Smooth muscle cell (in vitro differentiated cells): ENCODE data around the gene KRTAP2-1. TPM values are rescaled to one million over a fixed set of nuclear protein-coding genes. Genes with fewer than 3 reads are reported as not detected.
"Not testable (repeated sequence)": the region's sequence is repeated elsewhere in the genome, so short reads cannot be mapped to it uniquely, and the experiment has no call there.

ENCODE experiments used
- DNase-seq: peaks from one replicate; lab custom pipeline; 2025; ENCODE audit not compliant: unreplicated experiment; lab: John Stamatoyannopoulos, UW
- H2AFZ ChIP-seq: fragments of 200-600 bp; sonication (generic); 2 replicates; pipeline ENCODE4 v1.6.0; 2016; ENCODE audit warnings: antibody characterized with exemption, low read depth, mild to moderate bottlenecking
- H3F3A ChIP-seq: fragments of 200-600 bp; sonication (generic); 2 replicates; pipeline ENCODE4 v1.6.0; 2017; ENCODE audit warnings: antibody characterized with exemption, low read depth
- H3K27ac ChIP-seq: fragments of 200-600 bp; sonication (generic); 2 replicates; pipeline ENCODE4 v1.5.1; 2016; ENCODE audit warnings: low read depth, mild to moderate bottlenecking
- H3K27me3 ChIP-seq: fragments of 200-600 bp; sonication (generic); 2 replicates; pipeline ENCODE4 v1.6.1; 2016; ENCODE audit warnings: low read depth, mild to moderate bottlenecking
- H3K36me3 ChIP-seq: fragments of 200-600 bp; sonication (generic); 2 replicates; pipeline ENCODE4 v1.5.1; 2016; ENCODE audit warnings: low read depth
- H3K4me1 ChIP-seq: fragments of 200-600 bp; sonication (generic); 2 replicates; pipeline ENCODE4 v1.5.1; 2016; ENCODE audit warnings: low read depth
- H3K4me2 ChIP-seq: fragments of 200-600 bp; sonication (generic); 2 replicates; pipeline ENCODE4 v1.6.0; 2016; ENCODE audit warnings: mild to moderate bottlenecking
- H3K4me3 ChIP-seq: fragments of 200-600 bp; sonication (generic); 2 replicates; pipeline ENCODE4 v1.5.1; 2016; ENCODE audit warnings: mild to moderate bottlenecking
- H3K79me2 ChIP-seq: fragments of 200-600 bp; sonication (generic); 2 replicates; pipeline ENCODE4 v1.6.0; 2016; ENCODE audit warnings: low read depth, mild to moderate bottlenecking
- H3K9ac ChIP-seq: fragments of 200-600 bp; sonication (generic); 2 replicates; pipeline ENCODE4 v1.6.0; 2016; ENCODE audit warnings: low read depth
- H3K9me3 ChIP-seq: fragments of 200-600 bp; sonication (generic); replicated peaks from 2 replicates; pipeline ENCODE4 v1.5.1; 2016; ENCODE audit warnings: low read depth
- H4K20me1 ChIP-seq: fragments of 200-600 bp; sonication (generic); 2 replicates; pipeline ENCODE4 v1.6.0; 2016; ENCODE audit warnings: low read depth
- WGBS: methylation state at CpG from one replicate; pipeline ENCODE4 v1.1.7; 2016; ENCODE audit warnings: low lambda C conversion rate; 5-methylcytosine and 5-hydroxymethylcytosine counted together
- polyA plus RNA-seq: library from polyadenylated mRNA; unstranded; fragments of >200 nt; fragmentation: Nextera tagmentation; extraction: Ambion mirVana; gene quantifications from 2 replicates; pipeline ENCODE4 v1.2.1, GENCODE V29; 2016
- total RNA-seq: library from RNA; depleted of rRNA; stranded (reverse); fragments of >200 nt; gene quantifications from 2 replicates; pipeline ENCODE4 v1.2.3, GENCODE V29; 2014
- TF ChIP-seq, protein P1 (sequence below): fragments of 200-600 bp; sonication (generic); IDR thresholded peaks from 2 replicates; pipeline ENCODE4 v1.5.1; 2017; ENCODE audit warnings: borderline replicate concordance, mild to moderate bottlenecking, antibody characterized with exemption; ENCODE audit not compliant: insufficient read depth, poor library complexity, severe bottlenecking

KRTAP2-1 gene
- total and polyA plus RNA-seq, 2 experiments from 2014 or later = not detected

DNA sequence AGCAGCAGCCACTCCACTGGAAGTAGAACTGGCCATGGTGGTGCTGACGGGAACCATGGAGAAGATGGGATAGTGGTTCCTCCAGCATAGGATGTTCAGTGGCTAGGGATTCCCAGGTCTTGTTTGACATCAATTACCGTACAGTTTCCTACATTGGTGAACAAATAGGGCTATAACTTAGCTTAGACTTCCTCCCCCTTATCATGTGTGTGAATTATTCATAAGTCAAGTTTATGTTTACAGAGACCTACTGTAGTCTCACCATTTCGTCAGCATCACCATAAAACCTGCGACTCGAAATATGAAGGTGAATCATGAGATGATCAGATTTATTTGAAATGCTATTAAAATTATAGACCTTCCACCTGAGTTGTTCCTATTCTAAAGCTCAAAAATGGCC, 11.6 kb upstream of the KRTAP2-1 start:
- H3K27ac ChIP-seq = peak overlapping the region; percentile 63
- H3K9ac ChIP-seq = no peak overlapping the region

DNA sequence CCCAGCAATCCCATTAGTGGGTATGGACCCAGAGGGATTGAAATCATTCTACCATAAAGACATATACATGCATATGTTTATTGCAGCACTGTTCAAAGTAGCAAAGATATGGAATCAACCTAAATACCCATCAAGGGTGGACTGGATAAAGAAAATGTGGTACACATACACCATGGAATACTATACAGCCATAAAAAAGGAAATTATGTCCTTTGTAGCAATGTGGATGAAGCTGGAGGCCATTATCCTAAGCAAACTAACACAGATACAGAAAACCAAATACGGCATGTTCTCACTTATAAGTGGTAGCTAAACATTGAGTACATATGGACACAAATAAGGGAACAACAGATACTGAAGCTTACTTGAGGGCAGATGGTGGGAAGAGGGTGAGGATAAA, 10.4 kb upstream of the KRTAP2-1 start:
- H3K9ac ChIP-seq = no peak overlapping the region
- WGBS = 95% methylated on average over 1 of the region's 1 CpG

More for the DNA sequence above, 11.6 kb upstream of the KRTAP2-1 start:
- Histone ChIP-seq H3K27me3 (no peaks in the 10 kb centered on the region), H3K4me3 (no peak overlapping the region), H3K79me2 (no peaks in the 10 kb centered on the region), H3K4me2 (peak overlapping the region; percentile 60), H3K9me3 (no peaks in the 10 kb centered on the region), H3K4me1 (peaks cover 6% of the 10 kb centered on the region), H2AFZ (no peak overlapping the region), H3K36me3 (no peaks in the 10 kb centered on the region), H4K20me1 (no peaks in the 10 kb centered on the region), H3F3A (peaks cover 3% of the 10 kb centered on the region)
- TF ChIP-seq, protein P1, sequence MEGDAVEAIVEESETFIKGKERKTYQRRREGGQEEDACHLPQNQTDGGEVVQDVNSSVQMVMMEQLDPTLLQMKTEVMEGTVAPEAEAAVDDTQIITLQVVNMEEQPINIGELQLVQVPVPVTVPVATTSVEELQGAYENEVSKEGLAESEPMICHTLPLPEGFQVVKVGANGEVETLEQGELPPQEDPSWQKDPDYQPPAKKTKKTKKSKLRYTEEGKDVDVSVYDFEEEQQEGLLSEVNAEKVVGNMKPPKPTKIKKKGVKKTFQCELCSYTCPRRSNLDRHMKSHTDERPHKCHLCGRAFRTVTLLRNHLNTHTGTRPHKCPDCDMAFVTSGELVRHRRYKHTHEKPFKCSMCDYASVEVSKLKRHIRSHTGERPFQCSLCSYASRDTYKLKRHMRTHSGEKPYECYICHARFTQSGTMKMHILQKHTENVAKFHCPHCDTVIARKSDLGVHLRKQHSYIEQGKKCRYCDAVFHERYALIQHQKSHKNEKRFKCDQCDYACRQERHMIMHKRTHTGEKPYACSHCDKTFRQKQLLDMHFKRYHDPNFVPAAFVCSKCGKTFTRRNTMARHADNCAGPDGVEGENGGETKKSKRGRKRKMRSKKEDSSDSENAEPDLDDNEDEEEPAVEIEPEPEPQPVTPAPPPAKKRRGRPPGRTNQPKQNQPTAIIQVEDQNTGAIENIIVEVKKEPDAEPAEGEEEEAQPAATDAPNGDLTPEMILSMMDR = no peak
- 96% methylated on average over 5 of the region's 5 CpGs for WGBS
- no peak for DNase-seq

DNA sequence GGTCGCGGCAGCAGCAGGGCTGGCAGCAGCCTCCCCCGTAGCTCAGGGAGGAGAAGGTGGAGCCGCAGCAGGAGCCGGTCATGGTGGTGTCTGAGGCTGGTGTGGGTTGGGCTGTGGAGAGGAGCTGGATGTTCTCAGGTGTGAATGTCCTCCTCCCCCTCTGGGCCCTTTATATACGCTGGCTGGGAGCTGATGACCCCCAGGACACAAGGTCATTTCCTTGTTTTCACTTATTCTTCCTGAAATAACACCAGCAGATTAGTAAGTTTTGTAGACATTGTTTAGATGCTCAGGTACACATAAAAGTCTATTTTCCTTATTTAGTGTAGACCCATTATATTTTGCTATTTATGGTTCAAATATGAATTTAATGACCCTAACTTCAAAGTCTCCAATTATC, 8.0 kb upstream of the KRTAP2-1 start, which contains the start of gene KRTAP2-2:
TSS of gene KRTAP2-2 (minus strand) at position 101 of the 400 bp plus-strand sequence. CDS start at position 82, 19 bp downstream.
- not testable (repeated sequence) for H2AFZ ChIP-seq, H3K27ac ChIP-seq, H4K20me1 ChIP-seq, H3K4me1 ChIP-seq, H3K4me2 ChIP-seq, H3K36me3 ChIP-seq, H3K27me3 ChIP-seq, H3F3A ChIP-seq, H3K9me3 ChIP-seq, H3K9ac ChIP-seq, DNase-seq, H3K79me2 ChIP-seq, H3K4me3 ChIP-seq
- 87% methylated on average over 1 of the region's 6 CpGs for WGBS

More for the DNA sequence above, 10.4 kb upstream of the KRTAP2-1 start:
- TF ChIP-seq, protein P1 = no peak
- Histone ChIP-seq H3K79me2 (no peaks in the 10 kb centered on the region), H3K4me3 (no peak overlapping the region), H3K9me3 (no peaks in the 10 kb centered on the region), H3K4me2 (no peak overlapping the region), H2AFZ (no peak overlapping the region), H4K20me1 (no peaks in the 10 kb centered on the region), H3K36me3 (no peaks in the 10 kb centered on the region), H3K4me1 (peaks cover 6% of the 10 kb centered on the region), H3F3A (peaks cover 3% of the 10 kb centered on the region), H3K27ac (no peak overlapping the region), H3K27me3 (no peaks in the 10 kb centered on the region)
- DNase-seq = no peak

DNA sequence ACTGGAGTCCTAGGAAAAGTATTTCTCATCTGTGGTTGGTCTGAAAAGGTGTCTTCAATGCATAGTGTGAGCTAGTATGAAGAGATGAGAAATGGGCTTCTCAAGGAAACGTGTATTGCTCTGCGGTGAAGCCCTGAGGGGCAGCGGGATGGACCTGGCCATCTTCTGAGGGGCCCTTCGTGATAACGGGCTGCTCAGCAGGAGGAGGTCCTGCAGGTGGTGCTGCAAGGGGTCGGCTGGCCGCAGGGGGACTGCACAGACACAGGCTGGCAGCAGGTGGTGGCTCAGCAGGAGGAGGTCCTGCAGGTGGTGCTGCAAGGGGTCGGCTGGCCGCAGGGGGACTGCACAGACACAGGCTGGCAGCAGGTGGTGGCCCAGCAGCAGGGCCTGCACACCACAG, 7.4 kb upstream of the KRTAP2-1 start:
- H3K4me3 ChIP-seq, H3K79me2 ChIP-seq, H3F3A ChIP-seq, H3K9ac ChIP-seq, H3K27me3 ChIP-seq, H3K4me2 ChIP-seq, H2AFZ ChIP-seq, H3K27ac ChIP-seq, H3K9me3 ChIP-seq, H3K36me3 ChIP-seq, H4K20me1 ChIP-seq, DNase-seq, H3K4me1 ChIP-seq: not testable (repeated sequence)
- WGBS = 92% methylated on average over 7 of the region's 9 CpGs

DNA sequence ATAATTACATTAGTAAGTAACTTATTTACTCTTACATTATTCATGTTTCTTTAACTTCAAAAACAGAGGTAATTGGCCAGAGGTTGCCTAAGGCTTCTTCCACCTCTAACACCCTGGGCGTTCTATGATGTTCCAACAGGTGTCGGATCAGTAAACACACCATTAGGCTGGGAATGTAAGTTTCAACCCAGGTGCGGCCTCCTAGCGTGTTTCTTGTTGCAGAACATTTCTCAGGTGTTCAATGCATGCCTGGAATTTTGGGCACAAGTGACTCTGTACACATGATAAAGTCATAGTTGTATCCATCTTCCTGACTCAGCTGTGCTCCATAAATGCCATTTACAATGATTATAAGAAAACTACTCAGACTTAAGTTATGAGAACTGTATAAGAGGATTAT, 6.9 kb upstream of the KRTAP2-1 start:
- no peak overlapping the region for H3K9ac ChIP-seq
- no peaks in the 10 kb centered on the region for H3K4me1 ChIP-seq
- H3K4me3 ChIP-seq = no peak overlapping the region
- H3K36me3 ChIP-seq = no peaks in the 10 kb centered on the region
- H3F3A ChIP-seq = no peaks in the 10 kb centered on the region
- no peak overlapping the region for H3K27ac ChIP-seq
- no peak for DNase-seq
- TF ChIP-seq, protein P1 = no peak
- H3K9me3 ChIP-seq = no peaks in the 10 kb centered on the region
- H2AFZ ChIP-seq = no peak overlapping the region
- no peaks in the 10 kb centered on the region for H3K79me2 ChIP-seq
- H3K4me2 ChIP-seq = no peak overlapping the region
- 74% methylated on average over 4 of the region's 4 CpGs for WGBS
- no peaks in the 10 kb centered on the region for H4K20me1 ChIP-seq
- H3K27me3 ChIP-seq = no peaks in the 10 kb centered on the region
